Retinal pigment epithelial cell (primary cell): ENCODE data around the gene SIGLEC7.

Source experiments
- DNase-seq: peaks from one replicate; pipeline ENCODE4 v3.0.0-alpha.2; 2010; ENCODE audit warnings: low read depth
- H3K4me3 ChIP-seq: 2 replicates; pipeline ENCODE4 v1.5.1; 2011; ENCODE audit warnings: mild to moderate bottlenecking, low read length, control low read depth, moderate library complexity
- TF ChIP-seq, protein P1 (sequence below): conservative IDR thresholded peaks from 2 replicates; pipeline ENCODE4 v1.5.1; 2011; ENCODE audit warnings: low read depth, low read length, control low read depth, inconsistent platforms

SIGLEC7 gene

DNA sequence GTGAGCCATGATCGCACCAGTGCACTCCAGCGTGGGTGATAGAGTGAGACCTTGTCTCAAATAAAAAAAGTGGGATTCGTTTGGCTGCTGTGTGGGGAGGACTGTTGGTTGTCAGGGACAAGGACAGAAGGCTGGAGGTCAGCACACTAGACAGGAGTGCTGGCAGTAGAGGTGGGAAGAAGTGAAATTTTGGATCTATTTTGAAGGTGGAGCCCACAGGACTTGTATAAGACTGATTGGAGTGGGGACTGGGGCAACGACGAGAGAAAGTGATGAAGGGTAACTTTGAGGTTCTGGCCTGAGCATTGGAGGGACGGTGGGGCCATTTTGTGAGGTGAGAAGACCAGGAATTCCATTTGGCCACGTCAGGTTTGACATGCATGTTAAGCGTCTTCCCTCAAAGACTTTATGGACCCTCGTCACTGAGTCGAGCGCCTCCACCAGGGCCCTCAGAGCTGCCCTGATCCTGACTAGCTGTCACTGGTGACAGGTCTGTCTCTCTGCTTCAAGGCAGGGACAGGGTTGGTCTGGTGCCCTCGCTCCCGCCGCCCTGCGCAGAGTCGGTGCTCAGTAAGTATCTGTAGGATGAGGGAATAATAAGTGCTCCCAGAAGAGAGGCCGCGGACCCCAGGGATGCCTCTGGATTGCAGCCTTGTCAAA lies 34.6 kb upstream of the SIGLEC7 start:
- TF ChIP-seq, protein P1, sequence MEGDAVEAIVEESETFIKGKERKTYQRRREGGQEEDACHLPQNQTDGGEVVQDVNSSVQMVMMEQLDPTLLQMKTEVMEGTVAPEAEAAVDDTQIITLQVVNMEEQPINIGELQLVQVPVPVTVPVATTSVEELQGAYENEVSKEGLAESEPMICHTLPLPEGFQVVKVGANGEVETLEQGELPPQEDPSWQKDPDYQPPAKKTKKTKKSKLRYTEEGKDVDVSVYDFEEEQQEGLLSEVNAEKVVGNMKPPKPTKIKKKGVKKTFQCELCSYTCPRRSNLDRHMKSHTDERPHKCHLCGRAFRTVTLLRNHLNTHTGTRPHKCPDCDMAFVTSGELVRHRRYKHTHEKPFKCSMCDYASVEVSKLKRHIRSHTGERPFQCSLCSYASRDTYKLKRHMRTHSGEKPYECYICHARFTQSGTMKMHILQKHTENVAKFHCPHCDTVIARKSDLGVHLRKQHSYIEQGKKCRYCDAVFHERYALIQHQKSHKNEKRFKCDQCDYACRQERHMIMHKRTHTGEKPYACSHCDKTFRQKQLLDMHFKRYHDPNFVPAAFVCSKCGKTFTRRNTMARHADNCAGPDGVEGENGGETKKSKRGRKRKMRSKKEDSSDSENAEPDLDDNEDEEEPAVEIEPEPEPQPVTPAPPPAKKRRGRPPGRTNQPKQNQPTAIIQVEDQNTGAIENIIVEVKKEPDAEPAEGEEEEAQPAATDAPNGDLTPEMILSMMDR: peak; percentile 7
- DNase-seq: no peak
- H3K4me3 ChIP-seq: peak overlapping the region; percentile 89

GRCh38 chr19:51108066-51108804 lies 33.9 kb upstream of the SIGLEC7 start, which contains the start of gene CTU1:
CTU1 (minus strand) TSS chr19:51108409; CDS start chr19:51104569, 3,840 bp downstream.
- peak; percentile 97 for DNase-seq
- peak within 1 kb of the TSS; percentile 89 for H3K4me3 ChIP-seq
- TF ChIP-seq, protein P1: no peak

DNA sequence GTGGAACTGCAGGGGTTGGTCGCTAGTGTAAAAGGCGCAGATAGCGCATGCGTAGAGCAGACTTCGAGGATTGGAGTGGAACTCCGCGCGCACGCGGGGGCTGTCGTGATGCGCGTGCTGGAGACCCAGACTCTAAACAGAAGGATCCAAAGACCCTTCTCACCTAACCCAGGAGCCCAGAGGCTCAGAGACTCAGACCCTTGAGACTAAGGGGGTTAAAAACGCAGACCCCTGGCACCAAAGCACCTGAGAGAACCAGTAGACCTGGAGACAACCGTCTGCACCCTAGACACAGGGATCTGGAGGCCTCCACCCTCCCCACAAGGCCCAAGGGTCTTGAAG lies 33.3 kb upstream of the SIGLEC7 start:
- peak overlapping the region; percentile 89 for H3K4me3 ChIP-seq
- TF ChIP-seq, protein P1: no peak
- no peak for DNase-seq

DNA sequence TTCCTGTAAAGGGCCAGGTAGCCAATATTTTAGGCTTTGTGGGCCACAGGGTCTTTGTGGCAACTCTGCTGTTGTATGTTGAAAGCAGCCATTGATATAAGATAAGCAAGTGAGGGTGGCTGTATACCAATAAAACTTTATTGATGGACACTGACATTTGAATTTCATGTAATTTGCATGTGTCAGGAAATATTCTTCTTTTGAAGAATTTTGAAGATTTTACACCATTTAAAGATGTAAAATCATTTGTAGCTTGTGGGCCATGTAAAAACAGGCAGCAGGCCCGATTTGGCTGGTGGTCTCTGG lies 31.5 kb upstream of the SIGLEC7 start:
- DNase-seq: no peak
- H3K4me3 ChIP-seq: no peak overlapping the region
- TF ChIP-seq, protein P1: no peak

DNA sequence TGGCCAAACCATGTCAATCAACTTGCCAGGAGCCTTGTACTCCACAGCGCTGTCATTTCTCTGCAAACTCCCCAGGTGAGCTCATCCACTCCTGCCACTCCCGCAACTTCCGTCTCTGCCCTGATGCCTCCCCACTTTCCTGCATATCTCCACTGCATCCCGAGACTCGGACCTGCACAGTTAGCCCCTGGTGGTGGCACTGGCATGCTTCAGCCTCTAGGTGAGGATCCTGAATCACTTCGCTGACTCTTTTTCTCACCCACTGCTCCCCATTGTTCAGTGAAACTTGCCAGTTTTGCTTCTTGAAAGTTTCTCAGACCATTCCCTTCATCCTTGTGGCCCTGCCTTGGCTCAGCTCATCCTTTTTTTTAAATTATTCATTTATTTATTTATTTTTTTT lies 30.5 kb upstream of the SIGLEC7 start:
- TF ChIP-seq, protein P1: peak; percentile 41
- no peak overlapping the region for H3K4me3 ChIP-seq
- DNase-seq: no peak

- TF ChIP-seq, protein P1: no peak
- DNase-seq: no peak
- H3K4me3 ChIP-seq: no peak overlapping the region
Measured at GRCh38 chr19:51114087-51114729, 27.9 kb upstream of the SIGLEC7 start.

- no peak overlapping the region for H3K4me3 ChIP-seq
- TF ChIP-seq, protein P1: no peak
- no peak for DNase-seq
Measured at GRCh38 chr19:51116736-51117286, 25.3 kb upstream of the SIGLEC7 start.
